ENCODE data around the gene CACNA1G. TPM values are rescaled to one million over a fixed set of nuclear protein-coding genes. Genes with fewer than 3 reads are reported as not detected.

Gene CACNA1G
- polyA plus RNA-seq, 4 donors, result 0.03 to 1.7 TPM; not detected in 2

DNA sequence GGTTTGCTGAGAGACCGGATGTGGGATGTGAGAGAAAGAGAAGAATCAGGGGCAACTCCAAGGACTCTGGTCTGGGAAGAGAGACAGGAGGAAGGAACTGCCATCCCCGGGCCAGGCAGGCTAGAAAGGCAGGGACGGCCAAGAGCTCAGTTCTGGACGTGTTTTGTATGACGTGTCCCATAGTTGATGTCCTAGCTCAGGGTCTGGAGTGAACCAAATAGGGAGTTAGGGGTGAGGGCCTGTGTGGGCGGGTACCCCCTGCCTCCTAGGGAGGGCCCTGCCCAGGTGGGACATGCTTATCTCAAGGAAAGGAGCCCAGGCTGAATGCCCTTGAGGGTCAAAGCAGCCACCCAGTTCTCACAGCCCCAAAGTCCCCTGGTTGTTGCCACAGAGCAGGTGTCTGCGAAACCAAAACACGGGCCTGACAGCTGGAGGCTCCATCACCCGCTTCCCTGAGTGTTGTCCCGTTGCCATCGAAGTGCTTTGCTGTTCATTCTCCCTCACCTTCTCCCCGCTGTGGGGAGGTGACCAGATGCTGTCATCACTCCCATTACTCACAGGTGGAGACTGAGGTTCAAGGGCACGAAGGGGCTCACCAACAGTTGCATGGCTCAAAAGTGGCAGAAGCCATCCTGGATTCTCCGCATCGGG is 81.7 kb downstream of the CACNA1G start:
- DNase-seq, result no peak
- Histone ChIP-seq H3K4me1 (ENCODE audit: control insufficient read depth in 3 of 3, insufficient read depth in 2 of 3, low read depth in 1 of 3, low read length in 2 of 3) (peaks cover 6 to 56% (median 11%) of the 10 kb centered on the region in 3 donors), H3K36me3 (ENCODE audit: control insufficient read depth in 3 of 3, insufficient read depth in 2 of 3, low read depth in 1 of 3, low read length in 3 of 3) (peaks cover 0 to 38% (median 2%) of the 10 kb centered on the region in 3 donors), H3K27ac (ENCODE audit: low read depth in 1 of 3, low read length in 2 of 3) (no peak overlapping the region), H3K27me3 (ENCODE audit: control insufficient read depth in 3 of 3, insufficient read depth in 3 of 3, low read length in 3 of 3) (no peaks in the 10 kb centered on the region), H3K9me3 (ENCODE audit: control insufficient read depth in 2 of 2, insufficient read depth in 1 of 2, low read depth in 1 of 2, low read length in 1 of 2) (no peaks in the 10 kb centered on the region), H3K4me3 (ENCODE audit: low read depth in 1 of 3, low read length in 3 of 3) (no peak overlapping the region)
- WGBS, 3 donors, result 82 to 91% (median 89%) methylated on average over 15 of the region's 15 CpGs
- no peak for FAIRE-seq

DNA sequence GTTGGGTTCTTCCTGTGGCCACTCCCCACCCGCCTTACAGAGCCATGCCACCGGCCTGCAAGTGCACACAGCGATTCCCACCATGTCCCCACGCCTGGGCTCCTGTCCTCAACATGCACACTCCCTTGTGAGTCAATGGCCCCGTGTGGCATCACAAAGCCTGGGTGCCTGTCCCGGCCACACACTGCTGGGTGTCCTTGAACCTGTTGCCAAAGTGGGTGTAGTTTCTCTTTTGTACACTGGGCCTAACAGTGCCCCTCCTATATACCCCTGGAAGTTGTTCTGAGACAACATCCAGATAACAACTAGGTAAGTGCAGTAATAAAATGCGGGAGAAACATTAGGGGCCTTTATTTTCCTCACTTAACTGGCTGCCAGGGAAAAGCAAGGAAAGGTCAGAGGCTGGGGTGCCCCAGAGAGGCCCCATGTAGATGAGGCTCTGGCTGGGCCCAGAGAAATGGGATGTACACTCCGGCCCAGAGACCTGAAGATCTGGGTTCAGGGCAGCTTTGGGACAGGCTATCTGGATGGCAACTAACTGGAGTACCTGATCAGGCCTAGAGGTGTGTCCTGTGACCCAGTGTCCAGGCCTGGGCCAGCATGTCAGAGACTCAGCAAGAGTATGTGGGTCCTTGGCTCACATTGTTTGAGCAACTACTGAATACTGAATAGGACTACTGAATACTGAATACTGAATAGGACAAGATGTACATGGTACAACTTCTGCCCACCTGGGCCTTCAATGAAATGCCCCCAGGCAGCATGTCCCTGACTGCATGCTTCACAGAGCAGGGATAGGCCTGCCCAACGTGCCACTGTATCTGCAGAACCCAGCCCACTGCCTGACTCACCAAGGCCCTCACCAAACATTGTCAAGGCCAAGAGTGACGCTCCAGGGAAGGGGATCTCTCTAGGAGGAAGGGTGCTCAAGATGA is 82.5 kb downstream of the CACNA1G start:
- Histone ChIP-seq H3K4me1 (ENCODE audit: control insufficient read depth in 3 of 3, insufficient read depth in 2 of 3, low read depth in 1 of 3, low read length in 2 of 3) (peaks cover 6 to 48% (median 11%) of the 10 kb centered on the region in 3 donors), H3K27me3 (ENCODE audit: control insufficient read depth in 3 of 3, insufficient read depth in 3 of 3, low read length in 3 of 3) (no peaks in the 10 kb centered on the region), H3K36me3 (ENCODE audit: control insufficient read depth in 3 of 3, insufficient read depth in 2 of 3, low read depth in 1 of 3, low read length in 3 of 3) (peaks cover 0 to 38% (median 2%) of the 10 kb centered on the region in 3 donors), H3K9me3 (ENCODE audit: control insufficient read depth in 2 of 2, insufficient read depth in 1 of 2, low read depth in 1 of 2, low read length in 1 of 2) (no peaks in the 10 kb centered on the region), H3K4me3 (ENCODE audit: low read depth in 1 of 3, low read length in 3 of 3) (no peak overlapping the region), H3K27ac (ENCODE audit: low read depth in 1 of 3, low read length in 2 of 3) (peak overlapping the region in 1 of 3 donors; percentile 13)
- 44 to 73% (median 54%) methylated on average over 10 of the region's 10 CpGs for WGBS, 3 donors
- no peak for DNase-seq
- no peak for FAIRE-seq

DNA sequence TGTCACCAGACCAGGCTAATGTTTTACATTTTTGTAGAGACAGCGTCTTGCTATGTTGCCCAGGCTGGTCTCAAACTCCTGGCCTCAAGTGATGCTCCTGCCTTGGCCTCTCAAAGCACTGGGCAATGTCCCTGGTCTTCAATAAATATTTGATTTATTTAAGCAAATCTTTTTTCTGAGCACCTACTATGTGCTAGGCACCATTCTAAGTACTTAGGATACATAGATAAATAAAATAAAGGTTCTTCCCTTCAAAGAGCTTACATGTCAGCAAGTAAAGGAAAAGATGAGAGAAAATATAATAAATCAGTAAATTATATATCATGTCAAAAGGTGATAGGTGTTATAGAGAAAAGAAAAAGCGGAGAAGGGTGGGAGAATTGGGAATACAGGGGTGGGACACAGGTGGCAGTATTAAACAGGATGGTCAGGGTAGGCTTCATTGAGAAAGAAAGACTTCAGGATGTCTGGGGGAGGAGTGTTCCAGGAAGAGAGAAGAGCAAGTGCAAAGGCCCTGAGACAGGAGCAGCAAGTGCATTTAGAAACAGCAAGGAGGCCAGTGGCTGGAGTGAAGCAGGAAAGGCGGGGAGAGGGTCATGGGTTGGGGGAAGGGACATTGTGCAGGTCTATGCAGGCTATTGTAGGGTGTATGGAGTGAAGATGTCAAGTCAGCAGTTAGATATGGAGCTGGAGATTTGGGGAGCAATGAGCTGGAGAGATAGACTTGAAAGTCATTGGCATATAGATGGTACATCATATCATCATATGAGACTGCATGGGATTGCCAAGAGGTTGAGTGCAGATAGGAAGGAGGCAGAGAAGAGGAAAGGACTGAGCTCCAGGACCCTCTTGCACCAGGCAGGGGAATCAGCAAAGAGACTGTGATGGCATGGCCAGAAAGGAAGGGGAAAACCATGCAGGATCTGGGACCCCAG is 85.5 kb downstream of the CACNA1G start:
- WGBS, 3 donors, result 91 to 97% (median 93%) methylated on average over 3 of the region's 3 CpGs
- Histone ChIP-seq H3K9me3 (ENCODE audit: control insufficient read depth in 2 of 2, insufficient read depth in 1 of 2, low read depth in 1 of 2, low read length in 1 of 2) (no peaks in the 10 kb centered on the region), H3K36me3 (ENCODE audit: control insufficient read depth in 3 of 3, insufficient read depth in 2 of 3, low read depth in 1 of 3, low read length in 3 of 3) (peaks cover 0 to 30% (median 2%) of the 10 kb centered on the region in 3 donors), H3K27ac (ENCODE audit: low read depth in 1 of 3, low read length in 2 of 3) (no peak overlapping the region), H3K27me3 (ENCODE audit: control insufficient read depth in 3 of 3, insufficient read depth in 3 of 3, low read length in 3 of 3) (no peaks in the 10 kb centered on the region), H3K4me3 (ENCODE audit: low read depth in 1 of 3, low read length in 3 of 3) (no peak overlapping the region), H3K4me1 (ENCODE audit: control insufficient read depth in 3 of 3, insufficient read depth in 2 of 3, low read depth in 1 of 3, low read length in 2 of 3) (peaks cover 0 to 21% (median 5%) of the 10 kb centered on the region in 3 donors)
- no peak for FAIRE-seq
- no peak for DNase-seq

- peak in 1 of 2 donors; percentile 42 for DNase-seq
- Histone ChIP-seq H3K27me3 (ENCODE audit: control insufficient read depth in 3 of 3, insufficient read depth in 3 of 3, low read length in 3 of 3) (no peaks in the 10 kb centered on the region), H3K4me1 (ENCODE audit: control insufficient read depth in 3 of 3, insufficient read depth in 2 of 3, low read depth in 1 of 3, low read length in 2 of 3) (peaks cover 0 to 16% (median 0%) of the 10 kb centered on the region in 3 donors), H3K4me3 (ENCODE audit: low read depth in 1 of 3, low read length in 3 of 3) (no peak overlapping the region), H3K36me3 (ENCODE audit: control insufficient read depth in 3 of 3, insufficient read depth in 2 of 3, low read depth in 1 of 3, low read length in 3 of 3) (peaks cover 0 to 24% (median 2%) of the 10 kb centered on the region in 3 donors), H3K27ac (ENCODE audit: low read depth in 1 of 3, low read length in 2 of 3) (no peak overlapping the region), H3K9me3 (ENCODE audit: control insufficient read depth in 2 of 2, insufficient read depth in 1 of 2, low read depth in 1 of 2, low read length in 1 of 2) (no peaks in the 10 kb centered on the region)
- FAIRE-seq, result no peak
- 68 to 95% (median 71%) methylated on average over 2 of the region's 2 CpGs for WGBS, 3 donors
Measured at GRCh38 chr17:50647187-50647586, 86.7 kb downstream of the CACNA1G start.

- WGBS, 3 donors, result 82 to 91% (median 88%) methylated on average over 7 of the region's 7 CpGs
- peaks cover 0 to 7% (median 2%) of the 10 kb centered on the region in 3 donors for H3K36me3 ChIP-seq (ENCODE audit: control insufficient read depth in 3 of 3, insufficient read depth in 2 of 3, low read depth in 1 of 3, low read length in 3 of 3)
- H3K4me3 ChIP-seq (ENCODE audit: low read depth in 1 of 3, low read length in 3 of 3), result no peak overlapping the region
- no peaks in the 10 kb centered on the region for H3K4me1 ChIP-seq (ENCODE audit: control insufficient read depth in 3 of 3, insufficient read depth in 2 of 3, low read depth in 1 of 3, low read length in 2 of 3)
- FAIRE-seq (no peak), DNase-seq (no peak)
- no peak overlapping the region for H3K27ac ChIP-seq (ENCODE audit: low read depth in 1 of 3, low read length in 2 of 3)
- H3K9me3 ChIP-seq (ENCODE audit: control insufficient read depth in 2 of 2, insufficient read depth in 1 of 2, low read depth in 1 of 2, low read length in 1 of 2), result peaks cover 0 to 10% of the 10 kb centered on the region in 2 donors
- no peaks in the 10 kb centered on the region for H3K27me3 ChIP-seq (ENCODE audit: control insufficient read depth in 3 of 3, insufficient read depth in 3 of 3, low read length in 3 of 3)
Measured at GRCh38 chr17:50649042-50649908, 88.8 kb downstream of the CACNA1G start.

DNA sequence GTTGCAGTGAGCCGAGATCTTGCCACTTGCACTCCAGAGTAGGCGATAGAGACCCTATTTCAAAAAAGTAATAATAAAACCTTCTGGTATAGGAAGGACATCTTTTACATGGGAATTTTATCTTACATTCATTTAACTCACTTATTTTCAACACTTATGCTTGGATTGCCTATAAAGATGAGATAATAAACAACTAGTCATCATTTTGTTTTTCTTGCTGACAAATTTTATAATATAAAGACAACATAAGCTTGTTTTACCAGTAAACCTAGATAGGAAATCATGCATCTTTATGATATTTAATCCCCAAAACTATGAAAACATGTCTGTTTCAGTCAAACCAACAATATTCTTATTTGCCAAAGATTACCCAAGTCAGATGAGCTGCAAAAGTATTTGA is 91.1 kb downstream of the CACNA1G start:
- H3K27me3 ChIP-seq (ENCODE audit: control insufficient read depth in 3 of 3, insufficient read depth in 3 of 3, low read length in 3 of 3), result no peaks in the 10 kb centered on the region
- DNase-seq (no peak), FAIRE-seq (no peak)
- WGBS, 3 donors, result 91 to 100% (median 94%) methylated on average over 2 of the region's 2 CpGs
- H3K27ac ChIP-seq (ENCODE audit: low read depth in 1 of 3, low read length in 2 of 3), result no peak overlapping the region
- H3K9me3 ChIP-seq (ENCODE audit: control insufficient read depth in 2 of 2, insufficient read depth in 1 of 2, low read depth in 1 of 2, low read length in 1 of 2), result peaks cover 0 to 10% of the 10 kb centered on the region in 2 donors
- H3K36me3 ChIP-seq (ENCODE audit: control insufficient read depth in 3 of 3, insufficient read depth in 2 of 3, low read depth in 1 of 3, low read length in 3 of 3), result peaks cover 0 to 8% (median 2%) of the 10 kb centered on the region in 3 donors
- no peak overlapping the region for H3K4me3 ChIP-seq (ENCODE audit: low read depth in 1 of 3, low read length in 3 of 3)
- H3K4me1 ChIP-seq (ENCODE audit: control insufficient read depth in 3 of 3, insufficient read depth in 2 of 3, low read depth in 1 of 3, low read length in 2 of 3), result peaks cover 0 to 2% (median 0%) of the 10 kb centered on the region in 3 donors

DNA sequence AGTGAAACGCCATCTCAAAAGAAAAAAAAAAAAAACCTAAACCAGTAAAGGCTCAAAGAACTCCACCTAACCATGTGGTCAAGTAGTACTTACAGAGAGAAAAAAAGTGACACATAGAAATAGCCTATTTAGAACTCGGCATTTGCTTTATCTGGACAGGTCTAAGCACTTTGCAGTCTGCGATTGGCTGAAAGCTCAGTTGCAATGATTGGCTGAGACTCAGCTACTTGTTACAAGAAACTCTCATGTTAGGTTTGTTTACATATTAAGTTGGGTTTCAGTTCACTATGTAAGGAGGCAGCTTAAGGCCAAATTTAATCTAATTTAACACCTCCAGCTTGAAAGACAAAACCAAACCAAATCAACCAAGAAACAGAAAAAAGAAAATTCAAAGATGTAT is 93.2 kb downstream of the CACNA1G start:
- H3K4me3 ChIP-seq (ENCODE audit: low read depth in 1 of 3, low read length in 3 of 3), result no peak overlapping the region
- 79 to 91% (median 85%) methylated on average over 3 of the region's 3 CpGs for WGBS, 3 donors
- H3K36me3 ChIP-seq (ENCODE audit: control insufficient read depth in 3 of 3, insufficient read depth in 2 of 3, low read depth in 1 of 3, low read length in 3 of 3), result peaks cover 0 to 24% (median 2%) of the 10 kb centered on the region in 3 donors
- H3K9me3 ChIP-seq (ENCODE audit: control insufficient read depth in 2 of 2, insufficient read depth in 1 of 2, low read depth in 1 of 2, low read length in 1 of 2), result peaks cover 0 to 10% of the 10 kb centered on the region in 2 donors
- FAIRE-seq (no peak), DNase-seq (no peak)
- no peak overlapping the region for H3K27ac ChIP-seq (ENCODE audit: low read depth in 1 of 3, low read length in 2 of 3)
- H3K27me3 ChIP-seq (ENCODE audit: control insufficient read depth in 3 of 3, insufficient read depth in 3 of 3, low read length in 3 of 3), result no peaks in the 10 kb centered on the region
- peaks cover 0 to 15% (median 9%) of the 10 kb centered on the region in 3 donors for H3K4me1 ChIP-seq (ENCODE audit: control insufficient read depth in 3 of 3, insufficient read depth in 2 of 3, low read depth in 1 of 3, low read length in 2 of 3)

Measured in small intestine (tissue), 7 donors.